Stomach (tissue), 9 donors: ENCODE measurements around the gene FCF1. TPM values are rescaled to one million over a fixed set of nuclear protein-coding genes. Genes with fewer than 3 reads are reported as not detected.

Experiments used
- DNase-seq, 2 donors: peaks; one replicate each; pipeline versions ENCODE4 v3.0.0 to v3.0.0-alpha.2; 2013 to 2019
- H3K27ac ChIP-seq, 5 donors: fragments of 200-600 bp in 4 of 5; sonication (generic) in 4 of 5; one replicate each; pipeline ENCODE4 v1.5.1; 2013 to 2019; ENCODE audit warnings: mild to moderate bottlenecking in 1 of 5, moderate library complexity in 1 of 5
- H3K27me3 ChIP-seq, 3 donors: fragments of 200-600 bp; sonication (generic); one replicate each; pipeline ENCODE4 v1.5.1; 2017 to 2019; ENCODE audit warnings: mixed run types in 1 of 3
- H3K36me3 ChIP-seq, 4 donors: fragments of 200-600 bp; sonication (generic); 1 replicate in 3 of 4; 2 replicates in 1 of 4; pipeline ENCODE4 v1.5.1; 2016 to 2019
- H3K4me1 ChIP-seq, 4 donors: fragments of 200-600 bp; sonication (generic); one replicate each; pipeline ENCODE4 v1.5.1; 2016 to 2019
- H3K4me3 ChIP-seq, 4 donors: fragments of 200-600 bp; sonication (generic) in 3 of 4; one replicate each; pipeline ENCODE4 v1.5.1; 2016 to 2019; ENCODE audit warnings: mild to moderate bottlenecking in 1 of 4
- H3K9me3 ChIP-seq, 4 donors: fragments of 200-600 bp; sonication (generic); one replicate each; pipeline ENCODE4 v1.5.1; 2016 to 2019
- EP300 ChIP-seq: sonication (generic); formaldehyde crosslinking; IDR thresholded peaks from one replicate; pipeline ENCODE4 v1.6.1; 2017; ENCODE audit warnings: antibody characterized with exemption
- POLR2A ChIP-seq, 4 donors: fragments of 450-650 bp; IDR thresholded peaks; one replicate each; pipeline ENCODE4 v1.6.1; 2016; ENCODE audit warnings: antibody characterized with exemption in 4 of 4, control low read depth in 2 of 4, mild to moderate bottlenecking in 1 of 4, moderate library complexity in 1 of 4
- POLR2AphosphoS5 ChIP-seq, 3 donors: sonication (generic); formaldehyde crosslinking; IDR thresholded peaks; one replicate each; pipeline ENCODE4 v1.6.1; 2016; ENCODE audit warnings: antibody characterized with exemption in 3 of 3
- WGBS, 5 donors: extraction: QIAGEN DNeasy Blood & Tissue Kit in 3 of 5; methylation state at CpG; one replicate each; pipeline versions ENCODE4 v1.1.5 to v1.1.7; 2013 to 2018; 5-methylcytosine and 5-hydroxymethylcytosine counted together
- intact Hi-C: fragments of 100-400 bp; cut with DNase I; formaldehyde crosslinking; loops from one replicate; pipeline ENCODE4 v1.15.1; 2023; ENCODE audit warnings: low total_unique reads
- polyA plus RNA-seq, 3 donors: library from polyadenylated mRNA; stranded (reverse); fragments of 200-250 nt; gene quantifications; one replicate each; pipeline ENCODE4 v1.2.3, GENCODE V29; 2013
- total RNA-seq, 5 donors: library from RNA; depleted of rRNA; stranded (reverse); fragments of >200 nt; gene quantifications; one replicate each; pipeline versions ENCODE4 v1.1.0 to v1.2.3, GENCODE V29; 2014 to 2016
- TF ChIP-seq, protein P1 (sequence below), 7 experiments: fragments of 450-650 bp in 4 of 7; fragments of 200-600 bp in 3 of 7; sonication (generic) in 3 of 7; IDR thresholded peaks; one replicate each; pipeline ENCODE4 v1.5.1; 2016 to 2019; ENCODE audit warnings: antibody characterized with exemption in 7 of 7, control low read depth in 2 of 7, mild to moderate bottlenecking in 1 of 7
- donor health status: healthy with polysubstance abuse.
- donor health status: Bipolar disorder and iron deficiency.
- donor health status: healthy.

Gene FCF1
- total and polyA plus RNA-seq, 8 donors = 0.58 to 41.1 (median 16.0) TPM

DNA sequence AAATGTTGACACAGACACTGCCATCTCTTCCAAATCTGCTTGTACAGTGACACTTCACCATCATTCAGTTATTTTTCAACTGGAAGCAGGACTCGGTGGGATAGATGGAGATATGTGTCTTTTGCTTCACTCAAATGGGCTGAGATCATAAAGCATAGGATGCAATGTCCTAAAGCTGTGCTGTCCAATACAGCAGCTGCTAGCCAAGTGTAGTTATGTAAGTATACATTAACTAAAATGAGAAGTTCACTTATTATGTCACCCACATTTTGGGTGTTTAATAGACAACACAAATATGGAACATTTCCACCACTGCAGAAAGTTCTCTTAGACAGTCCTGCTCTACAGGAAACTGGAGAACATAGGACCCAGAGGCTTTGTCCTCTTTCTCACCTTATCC is 43.7 kb upstream of the FCF1 start:
- WGBS, 5 donors = 88 to 98% (median 95%) methylated on average over 1 of the region's 1 CpG
- no peaks in the 10 kb centered on the region for H3K27me3 ChIP-seq
- peaks cover 64 to 100% (median 99%) of the 10 kb centered on the region in 4 donors for H3K36me3 ChIP-seq
- no peak for TF ChIP-seq POLR2A (IDR thresholded peaks at IDR 0.05)
- TF ChIP-seq, protein P1, sequence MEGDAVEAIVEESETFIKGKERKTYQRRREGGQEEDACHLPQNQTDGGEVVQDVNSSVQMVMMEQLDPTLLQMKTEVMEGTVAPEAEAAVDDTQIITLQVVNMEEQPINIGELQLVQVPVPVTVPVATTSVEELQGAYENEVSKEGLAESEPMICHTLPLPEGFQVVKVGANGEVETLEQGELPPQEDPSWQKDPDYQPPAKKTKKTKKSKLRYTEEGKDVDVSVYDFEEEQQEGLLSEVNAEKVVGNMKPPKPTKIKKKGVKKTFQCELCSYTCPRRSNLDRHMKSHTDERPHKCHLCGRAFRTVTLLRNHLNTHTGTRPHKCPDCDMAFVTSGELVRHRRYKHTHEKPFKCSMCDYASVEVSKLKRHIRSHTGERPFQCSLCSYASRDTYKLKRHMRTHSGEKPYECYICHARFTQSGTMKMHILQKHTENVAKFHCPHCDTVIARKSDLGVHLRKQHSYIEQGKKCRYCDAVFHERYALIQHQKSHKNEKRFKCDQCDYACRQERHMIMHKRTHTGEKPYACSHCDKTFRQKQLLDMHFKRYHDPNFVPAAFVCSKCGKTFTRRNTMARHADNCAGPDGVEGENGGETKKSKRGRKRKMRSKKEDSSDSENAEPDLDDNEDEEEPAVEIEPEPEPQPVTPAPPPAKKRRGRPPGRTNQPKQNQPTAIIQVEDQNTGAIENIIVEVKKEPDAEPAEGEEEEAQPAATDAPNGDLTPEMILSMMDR (IDR thresholded peaks at IDR 0.05) = no peak
- TF ChIP-seq POLR2AphosphoS5 (IDR thresholded peaks at IDR 0.05) = no peak
- TF ChIP-seq EP300 = no peak
- H3K4me3 ChIP-seq = no peak overlapping the region
- no peaks in the 10 kb centered on the region for H3K4me1 ChIP-seq
- no peaks in the 10 kb centered on the region for H3K9me3 ChIP-seq
- DNase-seq = no peak
- no peak overlapping the region for H3K27ac ChIP-seq
- intact Hi-C loops = no loop called here

DNA sequence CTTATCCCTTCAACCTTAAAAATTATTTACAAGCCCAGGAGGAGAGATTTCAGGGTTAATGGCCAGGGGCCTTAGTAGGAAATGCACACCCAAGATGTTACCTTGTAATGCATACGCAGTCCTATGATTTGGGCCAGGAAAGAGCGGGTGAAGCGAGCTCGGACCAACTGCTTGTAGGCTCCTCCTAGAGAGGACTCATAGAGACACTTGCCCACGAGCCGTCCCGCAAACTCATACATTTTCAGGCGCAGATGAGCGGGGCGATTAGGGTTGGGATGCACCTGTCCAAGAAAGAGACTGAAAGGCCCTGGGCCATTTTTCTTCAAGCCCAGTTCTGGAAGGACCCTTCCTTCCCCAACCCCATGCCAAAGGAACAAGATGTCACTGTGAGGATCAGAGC is 43.1 kb upstream of the FCF1 start:
- DNase-seq = no peak
- Histone ChIP-seq H3K27ac (no peak overlapping the region), H3K36me3 (peaks cover 61 to 100% (median 99%) of the 10 kb centered on the region in 4 donors), H3K4me1 (no peaks in the 10 kb centered on the region), H3K9me3 (no peaks in the 10 kb centered on the region), H3K4me3 (no peak overlapping the region), H3K27me3 (no peaks in the 10 kb centered on the region)
- WGBS, 5 donors = 96 to 99% (median 98%) methylated on average over 10 of the region's 10 CpGs
- TF ChIP-seq POLR2AphosphoS5 (IDR thresholded peaks at IDR 0.05) (no peak), POLR2A (IDR thresholded peaks at IDR 0.05) (no peak), EP300 (no peak)
- TF ChIP-seq, protein P1 (IDR thresholded peaks at IDR 0.05) = no peak
- intact Hi-C loops = no loop called here

DNA sequence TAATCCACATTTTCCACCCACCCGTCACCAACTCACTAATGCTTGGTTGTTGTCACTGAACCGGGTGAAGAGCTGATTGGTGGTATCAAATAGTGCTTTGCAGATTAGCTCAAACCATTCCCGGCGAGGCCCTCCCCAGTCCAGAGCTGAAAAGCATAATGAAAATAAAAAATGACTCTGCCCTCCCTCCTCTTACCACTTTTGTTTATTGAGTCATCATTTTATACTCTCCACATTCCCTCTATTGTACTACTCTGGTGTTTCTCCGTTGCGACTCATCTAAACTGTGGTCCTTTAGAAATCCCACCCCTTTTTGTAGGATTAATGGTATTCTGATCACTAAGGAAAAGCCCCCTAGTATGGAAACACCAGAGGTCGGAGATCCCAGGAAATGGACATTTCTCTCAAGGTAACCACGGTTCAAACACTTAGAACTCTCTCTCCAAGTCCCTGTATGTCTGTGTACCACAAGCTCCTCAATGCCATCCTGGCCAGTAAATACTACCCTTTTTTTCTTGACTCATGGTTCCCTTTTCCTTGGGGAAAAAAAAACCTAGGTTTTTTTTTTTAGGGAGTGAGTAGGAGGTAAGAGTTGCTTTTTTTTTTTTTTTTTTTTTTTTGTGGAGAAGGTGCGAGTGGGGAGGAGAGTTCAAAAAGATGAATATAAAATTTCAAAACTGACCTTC is 42.1 kb upstream of the FCF1 start:
- intact Hi-C loops = no loop called here
- 86 to 91% (median 88%) methylated on average over 9 of the region's 9 CpGs for WGBS, 5 donors
- Histone ChIP-seq H3K27me3 (no peaks in the 10 kb centered on the region), H3K27ac (no peak overlapping the region), H3K36me3 (peaks cover 68 to 100% (median 99%) of the 10 kb centered on the region in 4 donors), H3K4me1 (no peaks in the 10 kb centered on the region), H3K9me3 (no peaks in the 10 kb centered on the region), H3K4me3 (no peak overlapping the region)
- no peak for DNase-seq
- no peak for TF ChIP-seq POLR2A (IDR thresholded peaks at IDR 0.05)
- no peak for TF ChIP-seq POLR2AphosphoS5 (IDR thresholded peaks at IDR 0.05)
- no peak for TF ChIP-seq EP300
- TF ChIP-seq, protein P1 (IDR thresholded peaks at IDR 0.05) = no peak

- DNase-seq = no peak
- no peaks in the 10 kb centered on the region for H3K4me1 ChIP-seq
- H3K9me3 ChIP-seq = no peaks in the 10 kb centered on the region
- H3K4me3 ChIP-seq = no peak overlapping the region
- no peaks in the 10 kb centered on the region for H3K27me3 ChIP-seq
- WGBS, 5 donors = 75 to 84% (median 79%) methylated on average over 4 of the region's 4 CpGs
- TF ChIP-seq POLR2A (IDR thresholded peaks at IDR 0.05) (no peak), POLR2AphosphoS5 (IDR thresholded peaks at IDR 0.05) (no peak), EP300 (no peak)
- TF ChIP-seq, protein P1 (IDR thresholded peaks at IDR 0.05) = no peak
- H3K36me3 ChIP-seq = peaks cover 75 to 100% (median 99%) of the 10 kb centered on the region in 4 donors
- no peak overlapping the region for H3K27ac ChIP-seq
- intact Hi-C loops = no loop called here
Observed at GRCh38 chr14:74671789-74672188, 41.2 kb upstream of the FCF1 start.
